DMS153 (cell line): ENCODE data around the gene RPS26.
"Not testable (repeated sequence)": the region's sequence is repeated elsewhere in the genome, so short reads cannot be mapped to it uniquely, and the experiment has no call there.

Experiments used
- DNase-seq: peaks from one replicate; lab custom pipeline; 2025; lab: John Stamatoyannopoulos, UW

Gene RPS26

DNA sequence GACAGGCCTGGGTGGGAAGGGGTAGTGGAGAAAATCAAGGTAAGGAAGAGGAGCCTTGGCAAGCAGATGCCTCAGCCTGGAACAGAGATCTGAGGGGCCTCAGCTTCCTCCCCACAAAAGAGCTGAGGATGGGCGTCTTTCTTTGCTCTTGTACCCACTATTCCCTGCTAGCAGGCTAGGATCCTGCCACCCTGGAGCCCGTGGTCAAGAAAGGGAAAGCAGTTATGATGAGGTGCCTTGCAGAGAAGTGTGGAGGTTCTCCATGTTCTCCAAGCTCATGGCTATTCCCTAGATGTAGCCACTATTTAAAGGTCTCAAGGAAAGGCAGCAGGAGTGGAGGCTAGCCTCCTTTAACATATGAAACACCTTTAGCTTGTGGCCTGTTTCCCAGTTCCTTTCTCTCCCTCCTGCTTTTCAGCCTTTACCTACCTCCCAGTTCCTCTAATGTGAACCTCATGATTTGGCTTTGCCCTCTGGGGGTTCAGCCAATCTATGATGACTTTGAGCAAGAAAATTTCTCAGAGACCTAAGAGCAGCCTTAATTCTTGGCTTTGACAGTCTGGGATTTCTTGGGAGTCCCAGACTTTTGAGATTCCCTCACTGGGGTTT is 19.7 kb upstream of the RPS26 start:
- DNase-seq = no peak

DNA sequence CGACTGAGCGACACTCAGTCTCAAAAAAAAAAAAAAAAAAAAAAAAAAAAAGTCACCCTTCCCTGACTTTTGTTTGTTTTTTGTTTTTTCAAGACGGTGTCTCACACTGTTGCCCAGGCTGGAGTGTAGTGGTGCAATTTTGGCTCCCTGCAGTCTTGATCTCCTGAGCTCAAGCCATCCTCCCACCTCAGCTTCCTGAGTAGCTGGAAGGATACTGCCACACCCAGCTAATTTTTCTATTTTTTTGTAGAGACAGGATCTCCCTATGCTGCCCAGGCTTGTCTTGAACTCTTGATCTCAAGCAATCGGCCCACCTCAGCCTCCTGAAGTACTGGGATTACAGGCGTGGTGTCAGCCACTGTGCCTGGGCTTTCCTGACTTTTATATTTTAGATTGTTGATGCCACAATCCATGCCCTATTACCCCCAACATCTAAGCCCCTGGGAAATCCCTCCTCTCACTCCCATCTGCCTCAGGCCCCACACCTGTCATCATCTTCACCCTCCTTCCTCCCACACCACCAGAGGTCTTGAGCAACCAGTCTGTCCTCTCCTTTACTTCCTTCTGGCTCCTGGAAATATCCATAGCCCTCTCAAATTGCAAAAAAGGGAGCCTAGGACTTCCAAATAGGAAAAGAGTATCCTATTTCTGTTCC is 13.1 kb upstream of the RPS26 start:
- no peak for DNase-seq

DNA sequence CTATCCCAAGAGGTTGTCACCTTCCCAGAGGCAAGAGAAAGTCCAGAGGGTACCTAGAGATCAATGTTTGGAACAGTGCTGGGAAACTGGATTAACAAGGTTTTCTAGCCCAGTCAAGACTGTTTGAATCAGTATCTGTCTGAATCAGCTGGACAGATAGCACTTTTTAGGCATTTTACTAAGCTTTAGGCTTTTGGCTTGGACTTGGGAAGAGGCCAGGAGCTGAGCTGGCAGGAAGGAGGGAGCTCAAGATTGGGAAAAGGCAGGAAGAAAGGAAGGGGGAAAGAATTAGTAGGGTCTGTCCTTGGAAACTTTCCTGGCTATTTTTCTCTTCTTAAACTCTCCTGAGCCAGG is 12.6 kb upstream of the RPS26 start:
- DNase-seq = no peak

DNA sequence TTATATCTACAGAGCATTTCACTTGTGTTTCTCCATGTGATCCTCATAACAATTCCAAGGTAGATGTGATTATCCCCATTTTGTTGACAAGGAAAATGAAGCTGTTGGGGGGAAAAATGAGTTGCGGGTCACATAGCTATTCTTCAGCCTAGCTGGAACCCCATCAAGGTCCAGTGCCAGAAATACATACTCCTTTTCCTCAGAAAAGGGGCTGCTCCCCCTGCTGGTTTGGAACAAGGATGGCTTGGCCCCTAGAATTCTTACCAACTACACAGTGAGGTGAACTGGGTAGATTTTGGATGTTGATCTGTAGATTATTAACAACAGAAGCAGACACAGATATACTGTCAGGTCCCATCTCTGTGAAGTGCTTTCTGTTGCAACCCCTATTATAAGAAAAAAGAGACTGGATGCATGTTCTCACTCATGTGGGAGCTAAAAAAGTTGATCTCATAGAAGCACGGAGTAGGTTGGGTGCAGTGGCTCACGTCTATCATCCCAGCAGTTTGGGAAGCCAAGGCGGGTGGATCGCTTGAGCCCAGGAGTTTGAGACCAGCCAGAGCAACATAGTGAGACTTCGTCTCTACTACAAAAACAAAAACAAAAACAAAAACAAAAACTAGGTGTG is 11.9 kb upstream of the RPS26 start:
- no peak for DNase-seq

DNA sequence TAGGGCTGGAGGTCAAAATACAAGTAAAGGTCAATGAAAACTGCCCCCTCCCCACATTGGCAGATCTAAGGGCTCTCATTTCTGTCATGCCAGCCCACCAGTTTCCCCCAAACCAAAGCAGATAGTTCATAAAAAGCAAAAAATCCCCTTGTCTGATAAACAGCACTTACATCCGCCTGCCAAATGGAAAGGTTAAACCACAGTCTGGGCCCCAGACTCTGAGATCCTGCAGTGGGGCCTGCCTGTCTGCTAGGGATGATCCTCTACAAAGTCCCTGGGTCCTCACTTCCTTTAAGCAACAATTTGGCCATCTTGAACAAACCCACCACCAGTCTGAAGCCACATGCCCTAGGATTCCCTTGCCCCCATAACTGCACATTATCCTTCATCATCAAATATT is 9.7 kb upstream of the RPS26 start:
- no peak for DNase-seq

DNA sequence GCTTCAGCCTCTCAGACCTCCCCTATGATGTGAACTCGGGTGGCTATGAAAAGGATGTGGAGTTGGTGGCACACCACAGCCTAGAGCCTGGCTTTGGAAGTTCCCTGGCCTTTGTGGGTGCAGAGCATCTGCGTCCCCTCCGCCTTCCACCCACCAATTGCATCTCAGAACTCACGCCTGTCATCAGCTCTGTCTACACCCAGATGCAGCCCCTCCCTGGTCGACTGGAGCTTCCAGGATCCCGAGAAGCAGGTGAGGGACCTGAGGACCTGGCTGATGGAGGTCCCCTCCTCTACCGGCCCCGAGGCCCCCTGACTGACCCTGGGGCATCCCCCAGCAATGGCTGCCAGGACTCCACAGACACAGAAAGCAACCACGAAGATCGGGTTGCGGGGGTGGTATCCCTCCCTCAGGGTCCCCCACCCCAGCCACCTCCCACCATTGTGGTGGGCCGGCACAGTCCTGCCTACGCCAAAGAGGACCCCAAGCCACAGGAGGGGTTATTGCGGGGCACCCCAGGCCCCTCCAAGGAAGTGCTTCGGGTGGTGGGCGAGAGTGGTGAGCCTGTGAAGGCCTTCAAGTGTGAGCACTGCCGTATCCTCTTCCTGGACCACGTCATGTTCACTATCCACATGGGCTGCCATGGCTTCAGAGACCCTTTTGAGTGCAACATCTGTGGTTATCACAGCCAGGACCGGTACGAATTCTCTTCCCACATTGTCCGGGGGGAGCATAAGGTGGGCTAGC is 7.0 kb upstream of the RPS26 start:
- DNase-seq = no peak

DNA sequence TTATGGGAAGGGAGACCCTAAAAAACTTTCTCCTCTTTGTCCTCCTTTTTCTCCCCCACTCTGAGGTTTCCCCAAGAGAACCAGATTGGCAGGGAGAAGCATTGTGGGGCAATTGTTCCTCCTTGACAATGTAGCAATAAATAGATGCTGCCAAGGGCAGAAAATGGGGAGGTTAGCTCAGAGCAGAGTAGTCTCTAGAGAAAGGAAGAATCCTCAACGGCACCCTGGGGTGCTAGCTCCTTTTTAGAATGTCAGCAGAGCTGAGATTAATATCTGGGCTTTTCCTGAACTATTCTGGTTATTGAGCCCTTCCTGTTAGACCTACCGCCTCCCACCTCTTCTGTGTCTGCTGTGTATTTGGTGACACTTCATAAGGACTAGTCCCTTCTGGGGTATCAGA is 4.6 kb upstream of the RPS26 start:
- no peak for DNase-seq

DNA sequence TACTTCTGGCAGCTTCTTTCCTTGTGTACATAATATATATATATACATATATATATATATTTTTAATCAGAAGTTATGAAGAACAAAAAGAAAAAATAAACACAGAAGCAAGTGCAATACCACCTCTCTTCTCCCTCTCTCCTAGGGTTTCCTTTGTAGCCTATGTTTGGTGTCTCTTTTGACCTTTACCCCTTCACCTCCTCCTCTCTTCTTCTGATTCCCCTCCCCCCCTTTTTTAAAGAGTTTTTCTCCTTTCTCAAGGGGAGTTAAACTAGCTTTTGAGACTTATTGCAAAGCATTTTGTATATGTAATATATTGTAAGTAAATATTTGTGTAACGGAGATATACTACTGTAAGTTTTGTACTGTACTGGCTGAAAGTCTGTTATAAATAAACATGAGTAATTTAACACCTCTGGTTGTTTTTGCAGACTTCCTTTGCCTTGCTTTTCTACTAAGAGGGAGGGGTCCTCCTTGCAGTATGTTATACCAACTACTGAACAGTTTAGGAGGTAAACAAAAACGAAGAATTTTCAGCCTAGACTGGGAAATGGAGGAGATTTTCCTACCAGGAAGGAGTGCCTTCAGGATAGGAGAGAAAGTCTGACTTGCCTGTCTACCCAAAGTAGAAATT is 3.6 kb upstream of the RPS26 start:
- no peak for DNase-seq

DNA sequence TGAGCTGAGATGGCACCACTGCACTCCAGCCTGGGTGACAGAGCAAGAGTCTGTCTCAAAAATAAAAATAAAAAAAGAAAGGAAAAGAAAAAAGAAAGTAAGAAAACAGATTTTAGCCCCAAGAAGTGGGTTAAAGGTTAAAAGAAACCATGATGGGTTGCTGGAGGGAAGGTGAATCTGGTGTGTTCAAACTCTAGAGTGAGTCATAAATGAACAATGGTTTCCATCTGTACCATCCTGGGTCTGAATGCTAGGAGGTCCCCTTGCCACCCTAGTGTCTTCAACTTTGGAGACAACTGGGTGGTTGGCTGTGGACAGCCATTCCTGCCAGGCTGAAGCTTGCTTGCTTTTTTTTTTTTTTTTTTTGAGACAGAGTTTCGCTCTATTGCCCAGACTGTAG is 1.6 kb upstream of the RPS26 start:
- no peak for DNase-seq

DNA sequence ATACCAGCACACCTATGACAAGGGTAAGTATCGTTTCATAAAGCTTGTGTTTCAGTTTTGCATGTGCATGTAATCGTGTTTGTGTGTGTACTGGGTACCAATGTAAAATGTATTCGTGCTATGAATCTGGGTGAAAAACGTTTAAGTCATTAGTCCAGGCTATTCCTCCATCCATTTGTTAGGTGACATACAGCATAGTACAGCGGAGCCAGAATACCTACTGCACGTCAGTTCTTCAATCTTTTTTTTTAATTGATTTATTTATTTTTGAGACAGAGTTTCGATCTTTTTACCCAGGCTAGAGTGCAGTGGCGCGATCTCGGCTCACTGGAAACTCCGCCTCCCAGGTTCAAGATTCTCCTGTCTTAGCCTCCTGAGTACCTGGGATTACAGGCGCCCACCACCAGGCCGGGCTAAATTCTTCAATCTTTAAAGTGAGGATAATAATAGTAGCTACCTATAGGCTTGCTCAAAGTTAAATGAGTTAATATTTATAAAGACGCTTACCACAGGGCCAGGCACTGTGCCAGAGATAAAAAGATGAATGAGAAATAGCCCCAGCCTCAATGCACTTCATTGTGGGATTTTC is 661 bp upstream of the RPS26 start:
- DNase-seq = no peak

DNA sequence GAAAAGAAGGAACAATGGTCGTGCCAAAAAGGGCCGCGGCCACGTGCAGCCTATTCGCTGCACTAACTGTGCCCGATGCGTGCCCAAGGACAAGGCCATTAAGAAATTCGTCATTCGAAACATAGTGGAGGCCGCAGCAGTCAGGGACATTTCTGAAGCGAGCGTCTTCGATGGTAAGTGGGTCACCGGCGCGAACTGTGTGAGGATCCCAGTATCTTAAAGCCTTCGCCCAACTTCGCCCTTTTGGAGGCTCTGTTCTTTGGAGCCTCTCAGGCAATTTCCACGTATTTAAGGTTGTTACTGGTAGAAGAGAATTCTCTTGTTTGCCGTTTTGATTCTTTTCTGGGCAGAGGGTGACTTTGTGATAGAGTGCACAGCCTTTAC is 704 bp downstream of the RPS26 start:
- DNase-seq = not testable (repeated sequence)

DNA sequence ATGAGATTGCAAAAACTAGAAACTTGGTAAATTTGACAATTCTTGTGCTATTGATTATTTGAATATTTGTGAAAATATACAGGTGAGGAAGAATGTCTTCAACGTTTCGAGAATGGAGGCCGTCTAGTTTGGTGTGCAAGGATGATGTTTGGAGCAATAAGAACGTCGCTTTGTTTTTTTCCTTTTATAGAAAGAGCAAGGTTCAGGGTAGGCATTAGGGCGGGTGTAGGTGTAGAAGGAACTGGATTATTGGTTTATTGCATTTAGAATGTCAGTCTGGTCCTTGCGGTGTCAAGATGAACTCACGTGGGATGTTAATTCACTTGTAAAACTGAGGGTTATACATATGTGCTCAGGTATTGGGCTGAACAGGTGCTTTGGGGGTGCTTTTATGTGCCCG is 1.1 kb downstream of the RPS26 start:
- no peak for DNase-seq

DNA sequence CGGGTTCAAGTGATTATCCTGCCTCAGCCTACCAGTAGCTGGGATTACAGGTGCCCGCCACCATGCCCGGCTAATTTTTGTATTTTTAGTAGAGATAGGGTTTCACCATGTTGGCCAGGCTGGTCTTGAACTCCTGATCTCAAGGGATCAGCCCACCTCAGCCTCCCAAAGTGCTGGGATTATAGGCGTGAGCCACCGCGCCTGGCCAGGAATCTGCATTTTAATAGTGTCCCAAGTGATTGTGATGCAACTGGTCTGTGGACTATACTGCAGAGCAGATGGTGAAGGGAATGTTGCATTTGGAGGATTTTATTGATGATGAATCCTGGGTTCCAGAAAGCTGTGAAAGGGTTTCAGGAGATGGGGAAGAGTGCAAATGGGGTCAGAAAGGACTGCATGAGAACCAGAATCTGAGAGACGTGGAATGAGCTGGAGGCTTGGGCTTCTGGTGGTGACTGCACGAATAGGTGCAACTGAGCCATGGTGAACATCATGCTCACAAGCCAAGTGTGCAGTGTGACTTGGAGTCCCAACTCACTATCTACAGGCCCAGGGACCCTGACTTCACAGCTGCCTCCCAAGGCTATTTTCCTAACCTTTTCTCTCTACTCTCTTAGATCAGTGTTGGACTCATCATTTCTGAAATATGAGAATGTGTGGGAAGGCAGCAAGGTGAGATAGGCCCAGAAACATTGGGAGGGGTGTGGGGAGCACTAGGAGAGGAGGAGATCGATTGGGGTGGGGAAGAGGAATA is 4.5 kb downstream of the RPS26 start:
- DNase-seq = no peak

DNA sequence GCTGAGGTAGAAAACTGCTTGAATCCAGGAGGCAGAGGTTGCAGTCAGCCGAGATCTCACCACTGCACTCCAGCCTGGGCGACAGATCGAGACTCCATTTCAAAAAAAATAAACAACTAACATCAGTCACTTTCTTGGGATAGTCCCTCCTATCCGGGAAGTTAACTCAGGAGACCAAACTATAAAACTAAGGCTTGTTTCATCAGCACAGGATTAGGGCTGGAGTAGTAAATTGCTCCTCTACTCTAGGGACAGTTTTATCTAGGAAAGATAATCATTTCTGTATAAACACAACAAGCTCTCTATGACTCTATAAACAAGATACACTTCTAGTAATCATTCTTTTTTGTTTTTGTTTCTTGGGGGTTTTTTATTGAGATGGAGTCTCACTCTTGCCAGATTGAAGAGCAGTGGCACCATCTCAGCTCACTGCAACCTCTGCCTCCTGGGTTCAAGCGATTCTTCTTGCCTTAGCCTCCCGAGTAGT is 11.7 kb downstream of the RPS26 start:
- no peak for DNase-seq

DNA sequence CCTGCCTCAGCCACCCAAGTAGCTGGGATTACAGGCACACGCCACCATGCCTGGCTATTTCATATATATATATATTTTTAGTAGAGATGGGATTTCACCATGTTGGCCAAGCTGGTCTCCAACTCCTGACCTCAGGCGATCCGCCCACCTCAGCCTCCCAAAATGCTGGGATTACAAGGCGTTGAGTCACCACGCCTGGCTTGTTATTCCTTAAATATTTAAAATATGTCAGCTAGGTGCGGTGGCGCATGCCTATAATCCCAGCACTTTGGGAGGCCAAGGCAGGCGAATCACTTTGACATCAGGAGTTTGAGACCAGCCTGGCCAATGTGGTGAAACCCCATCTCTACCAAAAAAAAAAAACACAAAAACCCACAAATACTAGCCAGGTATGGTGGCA is 18.2 kb downstream of the RPS26 start:
- not testable (repeated sequence) for DNase-seq

DNA sequence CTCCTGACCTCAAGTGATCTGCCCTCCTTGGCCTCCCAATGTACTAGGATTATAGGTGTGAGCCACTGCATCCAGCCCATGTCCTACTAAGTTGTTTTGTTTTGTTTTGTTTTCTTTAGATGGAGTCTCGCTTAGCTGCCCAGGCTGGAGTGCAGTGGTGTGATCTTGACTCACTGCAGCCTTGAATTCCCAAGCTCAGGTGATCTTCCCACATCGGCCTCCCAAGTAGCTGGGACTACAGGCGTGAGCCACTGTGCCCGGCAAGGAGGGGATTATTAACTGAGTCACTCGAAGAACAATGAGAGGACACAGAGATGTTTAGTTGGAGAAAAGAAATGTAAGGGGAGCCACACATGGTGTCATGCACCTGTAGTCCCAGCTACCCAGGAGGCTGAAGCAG is 20.3 kb downstream of the RPS26 start:
- no peak for DNase-seq

DNA sequence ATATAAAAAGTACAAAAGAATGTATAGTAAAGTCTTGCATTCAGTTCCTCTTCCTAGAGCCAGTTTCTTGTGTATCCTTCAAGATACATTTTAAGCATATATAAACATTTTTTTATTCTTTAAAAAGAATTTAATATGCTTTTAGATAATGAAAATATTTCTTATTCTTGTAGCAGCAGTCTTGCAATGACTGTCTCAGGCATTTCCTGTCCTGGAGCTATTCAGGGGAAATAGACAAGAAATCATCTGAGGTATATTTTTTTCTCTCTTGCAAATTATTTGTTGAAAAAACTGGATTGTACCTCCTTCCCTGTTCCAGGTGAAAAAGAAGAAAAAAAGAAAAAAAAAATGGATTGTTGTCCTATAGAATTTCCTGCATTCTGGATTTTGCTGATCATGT is 21.3 kb downstream of the RPS26 start:
- DNase-seq = no peak

DNA sequence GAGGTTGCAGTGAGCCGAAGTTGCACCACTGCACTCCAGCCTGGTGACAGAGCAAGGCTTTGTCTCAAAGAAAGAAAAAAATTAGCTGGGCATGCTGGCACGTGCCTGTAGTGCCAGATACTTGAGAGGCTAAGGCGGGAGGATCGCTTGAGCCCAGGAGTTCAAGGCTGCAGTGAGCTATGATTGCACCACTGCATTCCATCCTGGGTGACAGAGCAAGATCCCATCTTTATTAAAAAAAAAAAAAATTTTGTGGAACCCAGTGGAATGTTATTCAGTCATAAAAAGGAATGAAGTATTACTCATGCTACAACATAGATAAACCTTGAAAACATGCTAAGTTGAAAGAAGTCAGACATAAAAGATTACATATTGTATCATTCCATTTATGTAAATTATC is 29.9 kb downstream of the RPS26 start:
- no peak for DNase-seq

DNA sequence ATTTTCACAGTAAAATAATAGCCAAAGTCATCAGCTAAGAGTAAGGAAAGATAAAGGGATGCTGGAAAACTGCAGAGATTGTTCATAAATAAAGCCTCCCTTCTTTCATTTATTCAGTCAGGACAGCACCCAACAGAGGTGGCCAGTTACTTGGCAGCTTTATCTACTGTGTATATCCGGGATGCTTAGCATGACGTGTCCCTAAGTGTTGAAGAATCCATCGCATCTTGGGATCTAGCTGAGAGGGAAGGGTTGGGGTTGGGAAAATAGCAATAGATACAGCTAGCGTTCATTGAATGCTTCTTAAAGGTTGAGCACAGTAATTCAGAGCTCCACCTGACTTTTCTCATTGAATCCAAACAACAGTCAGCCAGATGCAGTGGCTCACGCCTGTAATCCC is 32.7 kb downstream of the RPS26 start:
- no peak for DNase-seq

DNA sequence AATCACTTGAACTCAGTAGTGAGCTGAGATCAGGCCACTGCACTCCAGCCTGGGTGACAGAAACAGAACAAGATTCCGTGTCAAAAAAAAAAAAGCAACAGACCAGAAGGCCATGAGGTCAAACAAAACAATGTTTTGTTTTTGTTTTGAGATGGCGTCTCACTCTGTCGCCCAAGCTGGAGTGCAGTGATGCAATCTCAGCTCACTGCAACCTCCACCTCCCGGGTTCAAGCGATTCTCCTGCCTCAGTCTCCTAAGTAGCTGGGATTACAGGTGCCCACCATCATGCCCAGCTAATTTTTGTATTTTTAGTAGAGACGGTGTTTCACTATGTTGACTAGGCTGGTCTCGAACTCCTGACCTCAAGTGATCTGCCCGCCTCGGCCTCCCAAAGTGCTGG is 36.2 kb downstream of the RPS26 start:
- DNase-seq = not testable (repeated sequence)

DNA sequence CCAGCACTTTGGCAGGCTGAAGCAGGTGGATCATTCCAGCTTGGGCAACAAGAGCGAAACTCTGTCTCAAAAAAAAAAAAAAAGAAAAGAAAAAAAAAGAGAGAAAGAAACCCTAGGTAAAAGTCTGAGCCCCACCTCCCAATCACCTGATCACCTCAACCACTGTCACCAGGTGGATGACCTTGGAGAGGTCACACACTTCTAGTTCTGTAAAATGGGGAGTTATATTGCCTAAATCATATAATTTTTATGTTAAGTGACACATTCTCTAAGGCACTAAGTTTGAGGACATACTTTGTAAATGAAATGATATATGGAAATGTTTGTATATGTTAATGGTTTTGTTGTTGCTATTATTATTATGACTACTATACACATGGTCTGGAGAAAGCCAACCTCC is 36.7 kb downstream of the RPS26 start:
- no peak for DNase-seq
